HEK293 (cell line): ENCODE data around the gene G3BP1.

Experiments
- HOXC10 ChIP-seq: sonication (generic); formaldehyde crosslinking; IDR thresholded peaks from 2 replicates; pipeline ENCODE4 v1.8.1; 2023; ENCODE audit warnings: mild to moderate bottlenecking, missing genetic modification reagents
- ZNF202 ChIP-seq: fragments of 450-650 bp; formaldehyde crosslinking; IDR thresholded peaks from 2 replicates; pipeline ENCODE4 v1.5.1; 2016; ENCODE audit warnings: missing biosample characterization, missing genetic modification characterization, borderline replicate concordance
- ZNF37A ChIP-seq: fragments of 450-650 bp; IDR thresholded peaks from 2 replicates; pipeline ENCODE4 v1.5.1; 2018; ENCODE audit warnings: missing biosample characterization, missing genetic modification characterization
- ZNF768 ChIP-seq: fragments of 450-650 bp; formaldehyde crosslinking; IDR thresholded peaks from 2 replicates; pipeline ENCODE4 v1.5.1; 2018; ENCODE audit warnings: missing biosample characterization, mild to moderate bottlenecking, missing genetic modification characterization
- TF ChIP-seq, protein P1 (sequence below): fragments of 450-650 bp; formaldehyde crosslinking; IDR thresholded peaks from 2 replicates; pipeline ENCODE4 v1.5.1; 2016; ENCODE audit warnings: missing biosample characterization, missing genetic modification characterization
- TF ChIP-seq, protein P2 (sequence below): fragments of 450-650 bp; formaldehyde crosslinking; IDR thresholded peaks from 2 replicates; pipeline ENCODE4 v1.5.1; 2017; ENCODE audit warnings: missing biosample characterization, missing genetic modification characterization
- TF ChIP-seq, protein P3 (sequence below): fragments of 450-650 bp; formaldehyde crosslinking; IDR thresholded peaks from 2 replicates; pipeline ENCODE4 v1.5.1; 2016; ENCODE audit warnings: missing biosample characterization, missing genetic modification characterization
- TF ChIP-seq, protein P4 (sequence below): fragments of 450-650 bp; formaldehyde crosslinking; IDR thresholded peaks from 2 replicates; pipeline ENCODE4 v1.5.1; 2016; ENCODE audit warnings: missing biosample characterization, missing genetic modification characterization
- TF ChIP-seq, protein P5 (sequence below): fragments of 450-650 bp; formaldehyde crosslinking; IDR thresholded peaks from 2 replicates; pipeline ENCODE4 v1.5.1; 2016; ENCODE audit warnings: missing biosample characterization, missing genetic modification characterization, borderline replicate concordance
- TF ChIP-seq, protein P6 (sequence below): fragments of 450-650 bp; formaldehyde crosslinking; IDR thresholded peaks from 2 replicates; pipeline ENCODE4 v1.5.1; 2017; ENCODE audit warnings: missing biosample characterization, mild to moderate bottlenecking, missing genetic modification characterization, moderate library complexity

Gene G3BP1

DNA sequence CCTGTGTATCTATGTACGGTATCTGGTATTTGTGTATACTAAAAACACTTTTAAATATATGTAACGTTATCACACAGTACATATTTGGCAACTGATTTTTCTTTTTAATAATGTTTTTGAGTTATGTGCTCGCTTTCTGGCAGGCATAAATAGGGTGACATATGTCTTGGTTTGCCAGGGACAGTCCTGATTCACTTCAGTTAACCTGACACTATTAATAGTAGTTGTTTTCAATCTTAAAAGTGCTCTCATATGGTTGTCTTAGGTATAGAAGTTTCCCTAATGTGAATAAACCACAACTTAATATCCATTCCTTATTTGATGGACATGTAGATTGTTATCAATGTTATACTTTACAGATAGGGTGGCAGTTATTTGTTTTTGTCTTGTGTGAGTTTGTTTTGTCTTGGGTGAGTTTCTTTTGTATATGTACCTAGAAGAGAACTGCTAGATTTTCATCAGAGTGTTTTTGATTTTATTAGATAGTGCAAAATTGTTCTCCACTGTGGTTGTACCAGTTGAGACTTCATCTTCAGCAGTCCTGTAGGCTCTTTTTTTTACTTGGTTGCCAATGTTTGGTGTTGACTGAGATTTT is 7.9 kb downstream of the G3BP1 start (continued):
- TF ChIP-seq, protein P1, sequence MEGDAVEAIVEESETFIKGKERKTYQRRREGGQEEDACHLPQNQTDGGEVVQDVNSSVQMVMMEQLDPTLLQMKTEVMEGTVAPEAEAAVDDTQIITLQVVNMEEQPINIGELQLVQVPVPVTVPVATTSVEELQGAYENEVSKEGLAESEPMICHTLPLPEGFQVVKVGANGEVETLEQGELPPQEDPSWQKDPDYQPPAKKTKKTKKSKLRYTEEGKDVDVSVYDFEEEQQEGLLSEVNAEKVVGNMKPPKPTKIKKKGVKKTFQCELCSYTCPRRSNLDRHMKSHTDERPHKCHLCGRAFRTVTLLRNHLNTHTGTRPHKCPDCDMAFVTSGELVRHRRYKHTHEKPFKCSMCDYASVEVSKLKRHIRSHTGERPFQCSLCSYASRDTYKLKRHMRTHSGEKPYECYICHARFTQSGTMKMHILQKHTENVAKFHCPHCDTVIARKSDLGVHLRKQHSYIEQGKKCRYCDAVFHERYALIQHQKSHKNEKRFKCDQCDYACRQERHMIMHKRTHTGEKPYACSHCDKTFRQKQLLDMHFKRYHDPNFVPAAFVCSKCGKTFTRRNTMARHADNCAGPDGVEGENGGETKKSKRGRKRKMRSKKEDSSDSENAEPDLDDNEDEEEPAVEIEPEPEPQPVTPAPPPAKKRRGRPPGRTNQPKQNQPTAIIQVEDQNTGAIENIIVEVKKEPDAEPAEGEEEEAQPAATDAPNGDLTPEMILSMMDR (tag by site-specific recombination), result no peak
- TF ChIP-seq ZNF202 (tag by site-specific recombination) (no peak), ZNF768 (tag by site-specific recombination) (no peak), HOXC10 (CRISPR knock-in tag) (no peak), ZNF37A (no peak)
- TF ChIP-seq, protein P2, sequence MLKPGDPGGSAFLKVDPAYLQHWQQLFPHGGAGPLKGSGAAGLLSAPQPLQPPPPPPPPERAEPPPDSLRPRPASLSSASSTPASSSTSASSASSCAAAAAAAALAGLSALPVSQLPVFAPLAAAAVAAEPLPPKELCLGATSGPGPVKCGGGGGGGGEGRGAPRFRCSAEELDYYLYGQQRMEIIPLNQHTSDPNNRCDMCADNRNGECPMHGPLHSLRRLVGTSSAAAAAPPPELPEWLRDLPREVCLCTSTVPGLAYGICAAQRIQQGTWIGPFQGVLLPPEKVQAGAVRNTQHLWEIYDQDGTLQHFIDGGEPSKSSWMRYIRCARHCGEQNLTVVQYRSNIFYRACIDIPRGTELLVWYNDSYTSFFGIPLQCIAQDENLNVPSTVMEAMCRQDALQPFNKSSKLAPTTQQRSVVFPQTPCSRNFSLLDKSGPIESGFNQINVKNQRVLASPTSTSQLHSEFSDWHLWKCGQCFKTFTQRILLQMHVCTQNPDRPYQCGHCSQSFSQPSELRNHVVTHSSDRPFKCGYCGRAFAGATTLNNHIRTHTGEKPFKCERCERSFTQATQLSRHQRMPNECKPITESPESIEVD (tag by site-specific recombination), result peak; percentile 39; the same call in 1 of the 2 replicates
- TF ChIP-seq, protein P3, sequence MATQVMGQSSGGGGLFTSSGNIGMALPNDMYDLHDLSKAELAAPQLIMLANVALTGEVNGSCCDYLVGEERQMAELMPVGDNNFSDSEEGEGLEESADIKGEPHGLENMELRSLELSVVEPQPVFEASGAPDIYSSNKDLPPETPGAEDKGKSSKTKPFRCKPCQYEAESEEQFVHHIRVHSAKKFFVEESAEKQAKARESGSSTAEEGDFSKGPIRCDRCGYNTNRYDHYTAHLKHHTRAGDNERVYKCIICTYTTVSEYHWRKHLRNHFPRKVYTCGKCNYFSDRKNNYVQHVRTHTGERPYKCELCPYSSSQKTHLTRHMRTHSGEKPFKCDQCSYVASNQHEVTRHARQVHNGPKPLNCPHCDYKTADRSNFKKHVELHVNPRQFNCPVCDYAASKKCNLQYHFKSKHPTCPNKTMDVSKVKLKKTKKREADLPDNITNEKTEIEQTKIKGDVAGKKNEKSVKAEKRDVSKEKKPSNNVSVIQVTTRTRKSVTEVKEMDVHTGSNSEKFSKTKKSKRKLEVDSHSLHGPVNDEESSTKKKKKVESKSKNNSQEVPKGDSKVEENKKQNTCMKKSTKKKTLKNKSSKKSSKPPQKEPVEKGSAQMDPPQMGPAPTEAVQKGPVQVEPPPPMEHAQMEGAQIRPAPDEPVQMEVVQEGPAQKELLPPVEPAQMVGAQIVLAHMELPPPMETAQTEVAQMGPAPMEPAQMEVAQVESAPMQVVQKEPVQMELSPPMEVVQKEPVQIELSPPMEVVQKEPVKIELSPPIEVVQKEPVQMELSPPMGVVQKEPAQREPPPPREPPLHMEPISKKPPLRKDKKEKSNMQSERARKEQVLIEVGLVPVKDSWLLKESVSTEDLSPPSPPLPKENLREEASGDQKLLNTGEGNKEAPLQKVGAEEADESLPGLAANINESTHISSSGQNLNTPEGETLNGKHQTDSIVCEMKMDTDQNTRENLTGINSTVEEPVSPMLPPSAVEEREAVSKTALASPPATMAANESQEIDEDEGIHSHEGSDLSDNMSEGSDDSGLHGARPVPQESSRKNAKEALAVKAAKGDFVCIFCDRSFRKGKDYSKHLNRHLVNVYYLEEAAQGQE, result no peak
- TF ChIP-seq, protein P4, sequence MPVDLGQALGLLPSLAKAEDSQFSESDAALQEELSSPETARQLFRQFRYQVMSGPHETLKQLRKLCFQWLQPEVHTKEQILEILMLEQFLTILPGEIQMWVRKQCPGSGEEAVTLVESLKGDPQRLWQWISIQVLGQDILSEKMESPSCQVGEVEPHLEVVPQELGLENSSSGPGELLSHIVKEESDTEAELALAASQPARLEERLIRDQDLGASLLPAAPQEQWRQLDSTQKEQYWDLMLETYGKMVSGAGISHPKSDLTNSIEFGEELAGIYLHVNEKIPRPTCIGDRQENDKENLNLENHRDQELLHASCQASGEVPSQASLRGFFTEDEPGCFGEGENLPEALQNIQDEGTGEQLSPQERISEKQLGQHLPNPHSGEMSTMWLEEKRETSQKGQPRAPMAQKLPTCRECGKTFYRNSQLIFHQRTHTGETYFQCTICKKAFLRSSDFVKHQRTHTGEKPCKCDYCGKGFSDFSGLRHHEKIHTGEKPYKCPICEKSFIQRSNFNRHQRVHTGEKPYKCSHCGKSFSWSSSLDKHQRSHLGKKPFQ (tag by site-specific recombination), result no peak
- TF ChIP-seq, protein P5, sequence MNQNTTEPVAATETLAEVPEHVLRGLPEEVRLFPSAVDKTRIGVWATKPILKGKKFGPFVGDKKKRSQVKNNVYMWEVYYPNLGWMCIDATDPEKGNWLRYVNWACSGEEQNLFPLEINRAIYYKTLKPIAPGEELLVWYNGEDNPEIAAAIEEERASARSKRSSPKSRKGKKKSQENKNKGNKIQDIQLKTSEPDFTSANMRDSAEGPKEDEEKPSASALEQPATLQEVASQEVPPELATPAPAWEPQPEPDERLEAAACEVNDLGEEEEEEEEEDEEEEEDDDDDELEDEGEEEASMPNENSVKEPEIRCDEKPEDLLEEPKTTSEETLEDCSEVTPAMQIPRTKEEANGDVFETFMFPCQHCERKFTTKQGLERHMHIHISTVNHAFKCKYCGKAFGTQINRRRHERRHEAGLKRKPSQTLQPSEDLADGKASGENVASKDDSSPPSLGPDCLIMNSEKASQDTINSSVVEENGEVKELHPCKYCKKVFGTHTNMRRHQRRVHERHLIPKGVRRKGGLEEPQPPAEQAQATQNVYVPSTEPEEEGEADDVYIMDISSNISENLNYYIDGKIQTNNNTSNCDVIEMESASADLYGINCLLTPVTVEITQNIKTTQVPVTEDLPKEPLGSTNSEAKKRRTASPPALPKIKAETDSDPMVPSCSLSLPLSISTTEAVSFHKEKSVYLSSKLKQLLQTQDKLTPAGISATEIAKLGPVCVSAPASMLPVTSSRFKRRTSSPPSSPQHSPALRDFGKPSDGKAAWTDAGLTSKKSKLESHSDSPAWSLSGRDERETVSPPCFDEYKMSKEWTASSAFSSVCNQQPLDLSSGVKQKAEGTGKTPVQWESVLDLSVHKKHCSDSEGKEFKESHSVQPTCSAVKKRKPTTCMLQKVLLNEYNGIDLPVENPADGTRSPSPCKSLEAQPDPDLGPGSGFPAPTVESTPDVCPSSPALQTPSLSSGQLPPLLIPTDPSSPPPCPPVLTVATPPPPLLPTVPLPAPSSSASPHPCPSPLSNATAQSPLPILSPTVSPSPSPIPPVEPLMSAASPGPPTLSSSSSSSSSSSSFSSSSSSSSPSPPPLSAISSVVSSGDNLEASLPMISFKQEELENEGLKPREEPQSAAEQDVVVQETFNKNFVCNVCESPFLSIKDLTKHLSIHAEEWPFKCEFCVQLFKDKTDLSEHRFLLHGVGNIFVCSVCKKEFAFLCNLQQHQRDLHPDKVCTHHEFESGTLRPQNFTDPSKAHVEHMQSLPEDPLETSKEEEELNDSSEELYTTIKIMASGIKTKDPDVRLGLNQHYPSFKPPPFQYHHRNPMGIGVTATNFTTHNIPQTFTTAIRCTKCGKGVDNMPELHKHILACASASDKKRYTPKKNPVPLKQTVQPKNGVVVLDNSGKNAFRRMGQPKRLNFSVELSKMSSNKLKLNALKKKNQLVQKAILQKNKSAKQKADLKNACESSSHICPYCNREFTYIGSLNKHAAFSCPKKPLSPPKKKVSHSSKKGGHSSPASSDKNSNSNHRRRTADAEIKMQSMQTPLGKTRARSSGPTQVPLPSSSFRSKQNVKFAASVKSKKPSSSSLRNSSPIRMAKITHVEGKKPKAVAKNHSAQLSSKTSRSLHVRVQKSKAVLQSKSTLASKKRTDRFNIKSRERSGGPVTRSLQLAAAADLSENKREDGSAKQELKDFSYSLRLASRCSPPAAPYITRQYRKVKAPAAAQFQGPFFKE (tag by site-specific recombination), result no peak
- TF ChIP-seq, protein P6, sequence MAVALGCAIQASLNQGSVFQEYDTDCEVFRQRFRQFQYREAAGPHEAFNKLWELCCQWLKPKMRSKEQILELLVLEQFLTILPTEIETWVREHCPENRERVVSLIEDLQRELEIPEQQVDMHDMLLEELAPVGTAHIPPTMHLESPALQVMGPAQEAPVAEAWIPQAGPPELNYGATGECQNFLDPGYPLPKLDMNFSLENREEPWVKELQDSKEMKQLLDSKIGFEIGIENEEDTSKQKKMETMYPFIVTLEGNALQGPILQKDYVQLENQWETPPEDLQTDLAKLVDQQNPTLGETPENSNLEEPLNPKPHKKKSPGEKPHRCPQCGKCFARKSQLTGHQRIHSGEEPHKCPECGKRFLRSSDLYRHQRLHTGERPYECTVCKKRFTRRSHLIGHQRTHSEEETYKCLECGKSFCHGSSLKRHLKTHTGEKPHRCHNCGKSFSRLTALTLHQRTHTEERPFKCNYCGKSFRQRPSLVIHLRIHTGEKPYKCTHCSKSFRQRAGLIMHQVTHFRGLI (tag by site-specific recombination), result no peak
